Fibroblast of lung (primary cell): ENCODE measurements around the gene MYOD1.

Source experiments
- EZH2 ChIP-seq: IDR thresholded peaks from 2 replicates; pipeline ENCODE4 v1.5.1; 2012; ENCODE audit warnings: low read length, control low read depth, mild to moderate bottlenecking; ENCODE audit errors: missing control alignments
- TF ChIP-seq, protein P1 (sequence below), 2 donors: IDR thresholded peaks in 1 of 2; conservative IDR thresholded peaks in 1 of 2; 1 replicate in 1 of 2; 2 replicates in 1 of 2; pipeline ENCODE4 v1.5.1; 2011 to 2012; ENCODE audit warnings: low read length in 2 of 2, control low read depth in 1 of 2, inconsistent platforms in 1 of 2, low read depth in 1 of 2, mild to moderate bottlenecking in 1 of 2

DNA sequence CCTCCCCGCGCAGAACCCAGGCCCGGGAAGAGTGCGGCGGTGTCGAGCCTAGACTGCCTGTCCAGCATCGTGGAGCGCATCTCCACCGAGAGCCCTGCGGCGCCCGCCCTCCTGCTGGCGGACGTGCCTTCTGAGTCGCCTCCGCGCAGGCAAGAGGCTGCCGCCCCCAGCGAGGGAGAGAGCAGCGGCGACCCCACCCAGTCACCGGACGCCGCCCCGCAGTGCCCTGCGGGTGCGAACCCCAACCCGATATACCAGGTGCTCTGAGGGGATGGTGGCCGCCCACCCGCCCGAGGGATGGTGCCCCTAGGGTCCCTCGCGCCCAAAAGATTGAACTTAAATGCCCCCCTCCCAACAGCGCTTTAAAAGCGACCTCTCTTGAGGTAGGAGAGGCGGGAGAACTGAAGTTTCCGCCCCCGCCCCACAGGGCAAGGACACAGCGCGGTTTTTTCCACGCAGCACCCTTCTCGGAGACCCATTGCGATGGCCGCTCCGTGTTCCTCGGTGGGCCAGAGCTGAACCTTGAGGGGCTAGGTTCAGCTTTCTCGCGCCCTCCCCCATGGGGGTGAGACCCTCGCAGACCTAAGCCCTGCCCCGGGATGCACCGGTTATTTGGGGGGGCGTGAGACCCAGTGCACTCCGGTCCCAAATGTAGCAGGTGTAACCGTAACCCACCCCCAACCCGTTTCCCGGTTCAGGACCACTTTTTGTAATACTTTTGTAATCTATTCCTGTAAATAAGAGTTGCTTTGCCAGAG, 2.0 kb downstream of the MYOD1 start:
- TF ChIP-seq, protein P1, sequence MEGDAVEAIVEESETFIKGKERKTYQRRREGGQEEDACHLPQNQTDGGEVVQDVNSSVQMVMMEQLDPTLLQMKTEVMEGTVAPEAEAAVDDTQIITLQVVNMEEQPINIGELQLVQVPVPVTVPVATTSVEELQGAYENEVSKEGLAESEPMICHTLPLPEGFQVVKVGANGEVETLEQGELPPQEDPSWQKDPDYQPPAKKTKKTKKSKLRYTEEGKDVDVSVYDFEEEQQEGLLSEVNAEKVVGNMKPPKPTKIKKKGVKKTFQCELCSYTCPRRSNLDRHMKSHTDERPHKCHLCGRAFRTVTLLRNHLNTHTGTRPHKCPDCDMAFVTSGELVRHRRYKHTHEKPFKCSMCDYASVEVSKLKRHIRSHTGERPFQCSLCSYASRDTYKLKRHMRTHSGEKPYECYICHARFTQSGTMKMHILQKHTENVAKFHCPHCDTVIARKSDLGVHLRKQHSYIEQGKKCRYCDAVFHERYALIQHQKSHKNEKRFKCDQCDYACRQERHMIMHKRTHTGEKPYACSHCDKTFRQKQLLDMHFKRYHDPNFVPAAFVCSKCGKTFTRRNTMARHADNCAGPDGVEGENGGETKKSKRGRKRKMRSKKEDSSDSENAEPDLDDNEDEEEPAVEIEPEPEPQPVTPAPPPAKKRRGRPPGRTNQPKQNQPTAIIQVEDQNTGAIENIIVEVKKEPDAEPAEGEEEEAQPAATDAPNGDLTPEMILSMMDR (conservative IDR thresholded peaks at IDR 0.05 in 1 of 2, IDR thresholded peaks at IDR 0.05 in 1 of 2; ENCODE audit: low read depth in 1 of 2, low read length in 2 of 2): no peak
- peak; percentile 46 for TF ChIP-seq EZH2
